Ishikawa (cell line): ENCODE measurements around the gene CCNT1.

Experiments
- CEBPB ChIP-seq: IDR thresholded peaks from 2 replicates; pipeline ENCODE4 v1.6.1; 2012
- CREB1 ChIP-seq: IDR thresholded peaks from 2 replicates; pipeline ENCODE4 v1.6.1; 2012; ENCODE audit warnings: low read depth
- EGR1 ChIP-seq: IDR thresholded peaks from 2 replicates; pipeline ENCODE4 v1.6.1; 2012
- EP300 ChIP-seq: IDR thresholded peaks from 2 replicates; pipeline ENCODE4 v1.6.1; 2012; ENCODE audit warnings: borderline replicate concordance
- RAD21 ChIP-seq: IDR thresholded peaks from 2 replicates; pipeline ENCODE4 v1.6.1; 2012; ENCODE audit warnings: low read depth
- TAF1 ChIP-seq: IDR thresholded peaks from 2 replicates; pipeline ENCODE4 v1.6.1; 2012; ENCODE audit warnings: low read depth, mild to moderate bottlenecking
- TCF12 ChIP-seq: IDR thresholded peaks from 2 replicates; pipeline ENCODE4 v1.6.1; 2012; ENCODE audit warnings: low read depth
- TEAD4 ChIP-seq: IDR thresholded peaks from 2 replicates; pipeline ENCODE4 v1.6.1; 2012
- YY1 ChIP-seq: IDR thresholded peaks from 2 replicates; pipeline ENCODE4 v1.6.1; 2012; ENCODE audit warnings: low read depth
- ZBTB7A ChIP-seq: IDR thresholded peaks from 2 replicates; pipeline ENCODE4 v1.6.1; 2012; ENCODE audit warnings: low read depth
- TF ChIP-seq, protein P1 (sequence below): IDR thresholded peaks from 2 replicates; pipeline ENCODE4 v1.6.1; 2012
- TF ChIP-seq, protein P2 (sequence below): IDR thresholded peaks from 2 replicates; pipeline ENCODE4 v1.6.1; 2012; ENCODE audit warnings: low read depth, mild to moderate bottlenecking

DNA sequence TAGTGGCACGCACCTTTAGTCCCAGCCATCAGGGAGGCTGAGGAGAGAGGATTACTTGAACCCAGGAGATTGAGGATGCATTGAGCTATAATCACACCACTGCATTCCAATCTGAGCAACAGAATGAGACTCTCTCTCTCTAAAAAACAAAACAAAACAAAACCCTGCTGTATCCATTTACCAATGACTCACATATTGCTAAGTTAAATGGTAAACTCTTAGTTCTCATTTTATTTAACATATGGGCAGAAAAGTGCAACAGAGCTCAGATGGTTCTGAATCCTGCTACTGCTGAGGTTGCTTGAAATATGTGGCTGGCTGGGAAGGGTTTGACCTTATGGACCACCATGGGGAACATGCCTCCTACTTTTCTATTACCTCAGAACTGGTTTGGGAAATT lies 33.7 kb upstream of the CCNT1 start:
- TF ChIP-seq TCF12 (no peak), TAF1 (no peak), CEBPB (no peak), RAD21 (no peak), CREB1 (no peak), YY1 (no peak), EGR1 (no peak), ZBTB7A (no peak), EP300 (no peak), TEAD4 (no peak)
- TF ChIP-seq, protein P1, sequence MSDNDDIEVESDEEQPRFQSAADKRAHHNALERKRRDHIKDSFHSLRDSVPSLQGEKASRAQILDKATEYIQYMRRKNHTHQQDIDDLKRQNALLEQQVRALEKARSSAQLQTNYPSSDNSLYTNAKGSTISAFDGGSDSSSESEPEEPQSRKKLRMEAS, result no peak
- TF ChIP-seq, protein P2, sequence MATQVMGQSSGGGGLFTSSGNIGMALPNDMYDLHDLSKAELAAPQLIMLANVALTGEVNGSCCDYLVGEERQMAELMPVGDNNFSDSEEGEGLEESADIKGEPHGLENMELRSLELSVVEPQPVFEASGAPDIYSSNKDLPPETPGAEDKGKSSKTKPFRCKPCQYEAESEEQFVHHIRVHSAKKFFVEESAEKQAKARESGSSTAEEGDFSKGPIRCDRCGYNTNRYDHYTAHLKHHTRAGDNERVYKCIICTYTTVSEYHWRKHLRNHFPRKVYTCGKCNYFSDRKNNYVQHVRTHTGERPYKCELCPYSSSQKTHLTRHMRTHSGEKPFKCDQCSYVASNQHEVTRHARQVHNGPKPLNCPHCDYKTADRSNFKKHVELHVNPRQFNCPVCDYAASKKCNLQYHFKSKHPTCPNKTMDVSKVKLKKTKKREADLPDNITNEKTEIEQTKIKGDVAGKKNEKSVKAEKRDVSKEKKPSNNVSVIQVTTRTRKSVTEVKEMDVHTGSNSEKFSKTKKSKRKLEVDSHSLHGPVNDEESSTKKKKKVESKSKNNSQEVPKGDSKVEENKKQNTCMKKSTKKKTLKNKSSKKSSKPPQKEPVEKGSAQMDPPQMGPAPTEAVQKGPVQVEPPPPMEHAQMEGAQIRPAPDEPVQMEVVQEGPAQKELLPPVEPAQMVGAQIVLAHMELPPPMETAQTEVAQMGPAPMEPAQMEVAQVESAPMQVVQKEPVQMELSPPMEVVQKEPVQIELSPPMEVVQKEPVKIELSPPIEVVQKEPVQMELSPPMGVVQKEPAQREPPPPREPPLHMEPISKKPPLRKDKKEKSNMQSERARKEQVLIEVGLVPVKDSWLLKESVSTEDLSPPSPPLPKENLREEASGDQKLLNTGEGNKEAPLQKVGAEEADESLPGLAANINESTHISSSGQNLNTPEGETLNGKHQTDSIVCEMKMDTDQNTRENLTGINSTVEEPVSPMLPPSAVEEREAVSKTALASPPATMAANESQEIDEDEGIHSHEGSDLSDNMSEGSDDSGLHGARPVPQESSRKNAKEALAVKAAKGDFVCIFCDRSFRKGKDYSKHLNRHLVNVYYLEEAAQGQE, result no peak
